GM18508 (cell line): ENCODE results near the gene LRRC58.

Source experiments
- ATAC-seq: cut with Tn5 transposase; IDR thresholded peaks from one replicate; pipeline ENCODE4 v1.9.1; 2021; ENCODE audit warnings: moderate number of reproducible peaks; ENCODE audit not compliant: insufficient read depth, unreplicated experiment

LRRC58 gene

DNA sequence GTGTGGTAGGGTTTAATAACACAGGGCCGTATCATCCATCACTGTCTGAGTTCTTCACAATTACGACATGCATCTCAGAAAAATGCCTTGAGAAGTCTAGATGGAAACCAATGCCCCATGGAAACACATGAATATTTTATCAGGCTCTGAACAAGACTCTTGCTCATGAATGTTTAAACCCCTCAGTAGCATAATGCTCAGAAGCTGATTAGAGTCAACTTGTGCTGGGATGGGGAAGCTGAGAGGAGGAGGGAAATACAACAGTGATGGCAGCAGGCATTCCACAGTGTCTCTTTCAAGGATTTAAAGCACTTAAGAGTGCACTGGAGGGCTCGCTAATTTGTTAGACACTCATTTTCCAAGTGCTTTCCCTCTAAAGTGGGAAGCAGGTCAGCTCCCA is 67.9 kb downstream of the LRRC58 start:
- ATAC-seq: no peak

DNA sequence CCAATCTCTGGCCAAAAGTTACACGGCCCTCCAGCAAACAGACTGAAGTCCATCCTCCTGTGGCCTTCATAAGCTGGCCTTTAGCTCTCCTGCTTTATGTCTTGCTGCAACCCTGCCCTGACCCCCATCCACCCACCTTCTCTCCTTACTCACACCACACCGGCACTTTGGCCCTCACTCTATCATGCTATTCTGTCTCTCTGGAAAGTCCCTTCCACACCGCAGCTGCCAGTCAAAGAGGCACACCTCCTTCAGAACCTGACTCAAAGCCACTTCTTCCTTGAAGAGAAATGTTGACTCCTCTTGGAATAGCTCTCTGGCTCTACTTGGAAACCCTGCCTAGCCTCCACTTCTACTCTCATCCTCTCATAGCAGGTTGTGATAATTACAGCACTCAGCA is 68.6 kb downstream of the LRRC58 start:
- ATAC-seq: no peak

DNA sequence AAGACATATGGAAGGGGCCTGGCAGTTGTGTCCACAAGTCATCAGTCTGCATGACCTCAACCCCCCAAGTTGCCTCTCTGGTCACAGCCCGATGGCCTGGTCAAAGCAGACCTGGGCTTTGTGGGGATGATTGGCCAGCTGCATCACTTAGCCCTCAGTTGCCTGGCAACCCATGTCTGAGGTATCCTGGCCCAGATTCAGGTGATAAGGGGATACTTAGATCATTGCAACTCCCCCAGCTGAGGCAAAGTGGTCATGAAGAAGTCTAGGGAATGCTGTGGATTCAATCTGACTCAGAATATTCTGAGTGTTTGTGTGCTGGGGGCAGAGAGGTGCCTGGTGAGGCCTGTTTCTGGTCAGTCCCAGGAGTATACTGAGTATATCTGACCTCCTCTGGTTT is 69.1 kb downstream of the LRRC58 start:
- no peak for ATAC-seq

GRCh38 chr3:120276767-120277166 is 72.4 kb downstream of the LRRC58 start:
- ATAC-seq: no peak

DNA sequence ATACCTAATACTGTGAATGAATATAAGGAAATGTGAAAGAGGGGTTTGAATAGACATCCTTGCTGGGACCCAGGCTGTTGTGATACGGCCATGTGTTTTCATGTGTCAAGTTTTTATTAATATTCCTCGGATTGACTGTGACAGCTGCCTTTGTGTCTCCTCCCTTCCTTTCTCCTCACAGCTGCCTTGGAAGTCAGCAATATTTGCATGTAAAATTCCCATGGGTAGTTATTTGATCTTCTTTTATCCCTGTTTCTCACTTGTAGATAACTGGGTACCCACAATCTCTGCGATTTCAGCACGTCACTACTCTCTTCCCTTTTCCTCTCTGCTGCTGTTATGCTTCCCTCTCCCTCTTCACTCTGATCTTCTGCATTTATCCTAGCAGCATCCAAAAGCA is 73.5 kb downstream of the LRRC58 start:
- ATAC-seq: no peak

DNA sequence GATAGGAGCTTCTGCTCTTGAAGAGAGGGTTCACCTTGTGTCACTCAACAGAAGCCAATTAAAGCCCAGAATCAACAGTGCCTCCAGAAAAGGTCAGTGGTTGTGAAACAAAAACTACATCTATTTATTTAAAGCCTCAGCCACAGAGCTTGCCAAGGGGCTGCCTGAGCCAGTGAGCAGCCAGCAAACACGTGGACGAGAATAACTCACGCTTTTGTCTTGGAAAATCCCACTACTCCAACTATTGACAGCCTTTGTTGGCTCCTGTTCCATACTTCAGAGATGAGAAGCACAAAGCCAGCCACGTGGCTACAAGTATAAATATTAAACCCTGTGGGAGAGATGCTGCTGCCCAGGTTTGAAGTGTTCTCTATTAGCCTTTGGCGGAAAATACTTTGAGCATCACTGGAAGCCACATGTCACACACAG is 74.4 kb downstream of the LRRC58 start:
- no peak for ATAC-seq
